B cell (primary cell): Measurements from ENCODE around the gene THRA.

ENCODE experiments used
- EZH2 ChIP-seq: IDR thresholded peaks from 2 replicates; pipeline ENCODE4 v1.6.1; 2012; ENCODE audit warnings: borderline replicate concordance, low read depth, mild to moderate bottlenecking, moderate library complexity, low read length; ENCODE audit not compliant: insufficient read depth, poor library complexity, severe bottlenecking
- TF ChIP-seq, protein P1 (sequence below): fragments of 200-600 bp; IDR thresholded peaks from one replicate; pipeline ENCODE4 v1.8.0; 2022; ENCODE audit warnings: antibody characterized with exemption, mild to moderate bottlenecking

DNA sequence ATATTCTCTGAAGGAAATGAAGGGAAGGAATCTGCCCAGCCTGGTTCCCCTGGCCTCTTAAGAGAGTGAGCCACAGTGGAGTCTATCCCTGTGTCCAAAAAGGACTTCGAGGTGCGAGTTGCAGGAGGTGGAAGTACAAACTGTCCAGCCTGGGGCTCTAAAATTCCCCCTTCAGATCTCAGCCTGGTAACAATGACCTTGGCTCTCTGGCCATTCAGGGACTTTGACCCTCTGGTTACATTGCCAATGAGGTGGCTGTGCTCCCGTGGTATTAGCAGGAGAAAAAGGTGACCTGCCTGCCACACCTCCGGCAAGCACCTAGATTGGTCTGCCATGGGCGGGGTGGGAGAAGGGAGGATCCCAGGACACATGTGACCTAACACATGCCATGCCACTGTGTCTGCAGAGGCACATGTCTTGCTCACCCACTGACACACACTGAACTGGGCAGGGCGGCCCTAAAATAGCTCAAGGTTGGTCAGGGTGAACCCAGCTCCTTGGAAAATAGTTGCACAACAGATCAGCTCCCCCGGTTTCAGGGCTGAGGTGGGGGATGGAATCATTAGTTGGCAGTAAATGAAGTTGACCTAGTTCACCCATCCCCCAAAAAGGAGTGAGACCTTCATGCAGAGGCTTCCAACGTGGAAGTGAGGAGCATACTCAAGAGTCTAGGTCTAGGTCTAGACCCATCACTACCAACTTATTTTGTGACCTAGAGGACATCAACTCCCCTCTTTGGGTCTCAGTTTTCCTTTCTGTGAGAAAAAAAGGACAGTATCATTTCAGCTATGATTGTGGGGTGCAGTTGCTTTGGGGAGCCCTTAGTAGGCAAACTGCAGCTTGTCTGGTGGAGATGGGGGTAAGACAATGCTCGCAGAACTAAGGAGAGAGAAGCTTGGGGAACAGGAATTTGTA, 35.4 kb downstream of the THRA start:
- TF ChIP-seq EZH2, result no peak
- TF ChIP-seq, protein P1, sequence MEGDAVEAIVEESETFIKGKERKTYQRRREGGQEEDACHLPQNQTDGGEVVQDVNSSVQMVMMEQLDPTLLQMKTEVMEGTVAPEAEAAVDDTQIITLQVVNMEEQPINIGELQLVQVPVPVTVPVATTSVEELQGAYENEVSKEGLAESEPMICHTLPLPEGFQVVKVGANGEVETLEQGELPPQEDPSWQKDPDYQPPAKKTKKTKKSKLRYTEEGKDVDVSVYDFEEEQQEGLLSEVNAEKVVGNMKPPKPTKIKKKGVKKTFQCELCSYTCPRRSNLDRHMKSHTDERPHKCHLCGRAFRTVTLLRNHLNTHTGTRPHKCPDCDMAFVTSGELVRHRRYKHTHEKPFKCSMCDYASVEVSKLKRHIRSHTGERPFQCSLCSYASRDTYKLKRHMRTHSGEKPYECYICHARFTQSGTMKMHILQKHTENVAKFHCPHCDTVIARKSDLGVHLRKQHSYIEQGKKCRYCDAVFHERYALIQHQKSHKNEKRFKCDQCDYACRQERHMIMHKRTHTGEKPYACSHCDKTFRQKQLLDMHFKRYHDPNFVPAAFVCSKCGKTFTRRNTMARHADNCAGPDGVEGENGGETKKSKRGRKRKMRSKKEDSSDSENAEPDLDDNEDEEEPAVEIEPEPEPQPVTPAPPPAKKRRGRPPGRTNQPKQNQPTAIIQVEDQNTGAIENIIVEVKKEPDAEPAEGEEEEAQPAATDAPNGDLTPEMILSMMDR, result no peak
